ENCODE results near the gene GALNTL6. TPM values are rescaled to one million over a fixed set of nuclear protein-coding genes. Genes with fewer than 3 reads are reported as not detected.

The GALNTL6 gene
- total RNA-seq, 2 donors from 2014 or later = 0.92 to 3.8 TPM

- H3K9me3 ChIP-seq = no peaks in the 10 kb centered on the region
- H3K27me3 ChIP-seq (replicated peaks; ENCODE audit: insufficient read depth) = no peaks in the 10 kb centered on the region
- H3K36me3 ChIP-seq = no peaks in the 10 kb centered on the region
- ATAC-seq (ENCODE audit: insufficient number of reproducible peaks, low FRiP score, low read depth) (no peak), DNase-seq (ENCODE audit: low spot score) (no peak)
- no peaks in the 10 kb centered on the region for H3K4me1 ChIP-seq (ENCODE audit: control insufficient read depth in 1 of 2, low read depth in 2 of 2)
- TF ChIP-seq CTCF (IDR thresholded peaks at IDR 0.05) = no peak
- H3K4me3 ChIP-seq = no peak overlapping the region
- H3K27ac ChIP-seq = no peak overlapping the region
Measured at GRCh38 chr4:172851534-172851933, 1038.3 kb downstream of the GALNTL6 start.

- no peak for ATAC-seq (ENCODE audit: insufficient number of reproducible peaks, low FRiP score, low read depth)
- DNase-seq (ENCODE audit: low spot score) = no peak
- Histone ChIP-seq H3K4me3 (no peak overlapping the region), H3K9me3 (no peaks in the 10 kb centered on the region), H3K4me1 (ENCODE audit: control insufficient read depth in 1 of 2, low read depth in 2 of 2) (no peaks in the 10 kb centered on the region), H3K27me3 (replicated peaks; ENCODE audit: insufficient read depth) (no peaks in the 10 kb centered on the region), H3K36me3 (no peaks in the 10 kb centered on the region), H3K27ac (no peak overlapping the region)
- no peak for TF ChIP-seq CTCF (IDR thresholded peaks at IDR 0.05)
Measured at GRCh38 chr4:172857026-172857425, 1043.8 kb downstream of the GALNTL6 start.

GRCh38 chr4:172858731-172859230 is 1045.6 kb downstream of the GALNTL6 start:
- Histone ChIP-seq H3K27me3 (replicated peaks; ENCODE audit: insufficient read depth) (no peaks in the 10 kb centered on the region), H3K27ac (no peak overlapping the region), H3K9me3 (no peaks in the 10 kb centered on the region), H3K36me3 (no peaks in the 10 kb centered on the region), H3K4me1 (ENCODE audit: control insufficient read depth in 1 of 2, low read depth in 2 of 2) (no peaks in the 10 kb centered on the region), H3K4me3 (no peak overlapping the region)
- DNase-seq (ENCODE audit: low spot score) = no peak
- no peak for TF ChIP-seq CTCF (IDR thresholded peaks at IDR 0.05)
- no peak for ATAC-seq (ENCODE audit: insufficient number of reproducible peaks, low FRiP score, low read depth)

DNA sequence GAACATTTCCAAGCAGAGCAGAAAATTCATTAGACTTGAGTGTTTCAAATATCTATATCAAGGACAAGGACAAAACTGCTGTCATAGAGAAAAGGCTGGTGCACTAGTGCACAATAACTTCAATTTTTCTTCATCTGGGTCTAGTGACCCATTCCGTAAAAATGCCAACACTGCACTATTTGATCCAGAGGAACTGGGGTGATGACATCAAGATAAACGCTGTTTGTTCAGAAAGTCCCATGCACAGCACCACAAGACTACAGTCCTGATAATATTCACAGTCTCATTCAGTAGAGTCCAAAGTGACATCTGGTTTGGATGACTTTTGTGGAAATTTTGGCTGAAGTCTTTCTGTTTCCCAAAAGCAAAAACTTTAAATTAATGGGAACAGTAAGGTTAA is 1051.9 kb downstream of the GALNTL6 start:
- H3K27ac ChIP-seq = no peak overlapping the region
- H3K27me3 ChIP-seq (replicated peaks; ENCODE audit: insufficient read depth) = no peaks in the 10 kb centered on the region
- H3K36me3 ChIP-seq = no peaks in the 10 kb centered on the region
- ATAC-seq (ENCODE audit: insufficient number of reproducible peaks, low FRiP score, low read depth) = no peak
- H3K4me1 ChIP-seq (ENCODE audit: control insufficient read depth in 1 of 2, low read depth in 2 of 2) = no peaks in the 10 kb centered on the region
- no peak for TF ChIP-seq CTCF (IDR thresholded peaks at IDR 0.05)
- no peak for DNase-seq (ENCODE audit: low spot score)
- no peaks in the 10 kb centered on the region for H3K9me3 ChIP-seq
- no peak overlapping the region for H3K4me3 ChIP-seq

- Histone ChIP-seq H3K36me3 (no peaks in the 10 kb centered on the region), H3K4me1 (ENCODE audit: control insufficient read depth in 1 of 2, low read depth in 2 of 2) (no peaks in the 10 kb centered on the region), H3K4me3 (no peak overlapping the region), H3K27me3 (replicated peaks; ENCODE audit: insufficient read depth) (no peaks in the 10 kb centered on the region), H3K27ac (no peak overlapping the region), H3K9me3 (no peaks in the 10 kb centered on the region)
- DNase-seq (ENCODE audit: low spot score) = no peak
- TF ChIP-seq CTCF (IDR thresholded peaks at IDR 0.05) = no peak
- ATAC-seq (ENCODE audit: insufficient number of reproducible peaks, low FRiP score, low read depth) = no peak
Measured at GRCh38 chr4:172865531-172866127, 1052.4 kb downstream of the GALNTL6 start.

All from thoracic aorta (tissue), 2 donors.